ENCODE data around the gene NFS1. TPM values are rescaled to one million over a fixed set of nuclear protein-coding genes. Genes with fewer than 3 reads are reported as not detected.

Gene NFS1
- total and polyA plus RNA-seq, 2 of the 8 experiments (the other 6 are each of a cell fraction or from before 2014, with no cell fraction given) = 26.1 to 38.8 TPM

DNA sequence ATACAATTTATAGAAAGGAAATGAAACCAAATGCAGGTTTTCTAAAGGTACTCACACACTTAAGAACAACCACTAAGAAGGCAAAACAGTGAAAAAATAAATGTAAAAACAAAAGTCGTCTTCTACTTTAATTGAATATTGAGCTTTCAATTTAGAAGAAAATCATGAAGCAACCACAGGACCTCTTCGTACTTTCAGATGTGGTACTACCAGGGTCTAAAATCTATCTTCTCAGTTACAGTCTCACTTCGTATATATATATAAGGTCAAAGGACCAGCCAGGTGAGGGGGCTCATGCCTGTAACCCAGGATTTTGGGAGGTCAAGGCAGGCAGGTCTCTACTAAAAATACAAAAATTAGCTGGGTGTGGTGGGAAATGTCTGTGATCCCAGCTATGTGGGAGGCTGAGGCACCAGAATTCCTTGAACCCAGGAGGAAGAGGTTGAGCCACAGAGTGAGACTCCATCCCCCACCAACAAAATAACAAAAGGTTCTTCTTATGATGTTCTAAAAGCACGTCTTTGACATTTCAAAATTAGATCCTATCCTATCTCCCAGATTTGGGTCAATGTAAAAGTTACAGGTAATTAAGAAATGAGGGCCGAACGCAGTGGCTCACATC lies 12.5 kb upstream of the NFS1 start (continued):
- TF ChIP-seq EZH2 (IDR thresholded peaks at IDR 0.05; ENCODE audit: low read depth, low read length, severe bottlenecking) = no peak
- no peak for TF ChIP-seq SP1 (IDR thresholded peaks at IDR 0.05; ENCODE audit: low read depth, low read length)
- TF ChIP-seq EGR1 (IDR thresholded peaks at IDR 0.05; ENCODE audit: borderline replicate concordance, low read depth, low read length) = no peak
- TF ChIP-seq FOSL1 (IDR thresholded peaks at IDR 0.05; ENCODE audit: insufficient read depth, low read depth, low read length) = no peak
- TF ChIP-seq SRF (IDR thresholded peaks at IDR 0.05; ENCODE audit: low read depth, low read length) = no peak
